Loucy (cell line): ENCODE data around the gene IBA57.

ENCODE experiments used
- H2AFZ ChIP-seq: fragments of 200-600 bp; sonication (generic); 2 replicates; pipeline ENCODE4 v1.6.0; 2016; ENCODE audit warnings: antibody characterized with exemption, mild to moderate bottlenecking, low read length, moderate library complexity
- H3F3A ChIP-seq: fragments of 200-600 bp; 2 replicates; pipeline ENCODE4 v1.6.0; 2016; ENCODE audit warnings: antibody characterized with exemption, low read depth, mild to moderate bottlenecking
- H3K27me3 ChIP-seq: fragments of 200-600 bp; sonication (generic); 2 replicates; pipeline ENCODE4 v1.6.1; 2014; ENCODE audit warnings: low read length, mild to moderate bottlenecking; ENCODE audit not compliant: insufficient read depth, poor library complexity, severe bottlenecking
- H3K36me3 ChIP-seq: fragments of 200-600 bp; sonication (generic); 2 replicates; pipeline ENCODE4 v1.6.1; 2016; ENCODE audit warnings: low read length; ENCODE audit not compliant: insufficient read depth
- H3K4me1 ChIP-seq: fragments of 200-600 bp; sonication (generic); 2 replicates; pipeline ENCODE4 v1.5.1; 2014; ENCODE audit warnings: low read length, mild to moderate bottlenecking; ENCODE audit not compliant: insufficient read depth, poor library complexity, severe bottlenecking
- H3K4me2 ChIP-seq: fragments of 200-600 bp; sonication (generic); 2 replicates; pipeline ENCODE4 v1.6.0; 2014; ENCODE audit warnings: antibody characterized with exemption, low read length, low read depth, mild to moderate bottlenecking; ENCODE audit not compliant: poor library complexity, severe bottlenecking
- H3K4me3 ChIP-seq: fragments of 200-600 bp; sonication (generic); 2 replicates; pipeline ENCODE4 v1.5.1; 2014; ENCODE audit warnings: low read length, mild to moderate bottlenecking, mixed read lengths; ENCODE audit not compliant: poor library complexity, severe bottlenecking
- H3K79me2 ChIP-seq: fragments of 200-600 bp; sonication (generic); 2 replicates; pipeline ENCODE4 v1.6.1; 2014; ENCODE audit warnings: low read length; ENCODE audit not compliant: insufficient read depth
- H3K9ac ChIP-seq: fragments of 200-600 bp; sonication (generic); 2 replicates; pipeline ENCODE4 v1.6.0; 2014; ENCODE audit warnings: mild to moderate bottlenecking, low read depth, low read length, moderate library complexity; ENCODE audit not compliant: poor library complexity, severe bottlenecking
- H3K9me2 ChIP-seq: fragments of 200-600 bp; sonication (generic); replicated peaks from 2 replicates; pipeline ENCODE4 v1.6.1; 2016; ENCODE audit warnings: low read depth, low read length, mixed read lengths
- H3K9me3 ChIP-seq: fragments of 200-600 bp; sonication (generic); 2 replicates; pipeline ENCODE4 v1.6.1; 2014; ENCODE audit warnings: mild to moderate bottlenecking, antibody characterized with exemption, low read length, low read depth; ENCODE audit not compliant: insufficient read depth
- H4K20me1 ChIP-seq: fragments of 200-600 bp; sonication (generic); 2 replicates; pipeline ENCODE4 v1.6.0; 2014; ENCODE audit warnings: antibody characterized with exemption, low read length, mild to moderate bottlenecking; ENCODE audit not compliant: insufficient read depth, poor library complexity, severe bottlenecking
- EZH2phosphoT487 ChIP-seq: fragments of 200-600 bp; IDR thresholded peaks from 2 replicates; pipeline ENCODE4 v1.6.1; 2018; ENCODE audit warnings: antibody characterized with exemption, mild to moderate bottlenecking, moderate library complexity, borderline replicate concordance
- TF ChIP-seq, protein P1 (sequence below): fragments of 200-600 bp; sonication (generic); conservative IDR thresholded peaks from 2 replicates; pipeline ENCODE4 v1.5.1; 2014; ENCODE audit warnings: mild to moderate bottlenecking, antibody characterized with exemption, low read length

IBA57 gene

DNA sequence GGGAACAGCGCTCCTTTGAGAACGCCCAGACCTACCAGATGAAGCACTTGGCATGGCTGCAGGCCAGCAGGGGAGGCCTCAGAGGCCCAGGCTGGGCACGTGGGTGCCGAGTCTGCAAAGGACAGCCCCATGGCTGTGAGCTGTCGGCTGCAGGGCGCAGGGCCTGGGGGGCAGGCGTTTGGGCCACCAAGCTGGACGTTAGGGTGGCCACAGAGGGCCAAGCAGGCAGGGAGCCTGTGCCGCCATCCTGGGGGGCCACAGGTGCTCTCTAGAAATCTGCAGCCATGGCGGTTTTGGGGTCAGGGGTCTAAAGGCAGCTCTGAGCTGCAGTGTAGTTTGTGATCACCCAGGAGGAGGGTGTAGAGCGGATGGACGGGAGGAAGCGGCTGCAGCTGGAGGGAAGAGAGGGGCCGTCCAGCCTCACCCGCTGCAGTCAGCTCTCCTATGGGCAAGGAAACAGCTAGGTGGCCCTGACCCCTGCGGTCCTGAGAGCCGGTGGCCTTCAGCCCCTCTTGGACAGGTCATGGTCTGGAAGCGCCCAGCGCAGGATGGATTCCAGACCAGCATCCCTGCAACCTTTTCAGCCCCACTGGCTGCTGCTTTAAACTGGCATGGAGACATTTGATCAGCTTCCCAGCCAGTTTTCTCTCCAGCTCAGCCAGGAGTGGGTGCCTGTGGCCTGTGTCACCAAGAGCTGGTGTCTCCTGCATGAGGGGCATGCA is 11.0 kb downstream of the IBA57 start:
- Histone ChIP-seq H3K9ac (no peak overlapping the region), H3K9me2 (no peaks in the 10 kb centered on the region), H4K20me1 (no peaks in the 10 kb centered on the region), H3K79me2 (peaks cover 11% of the 10 kb centered on the region; the same call in 1 of the 2 replicates), H3K36me3 (peaks cover 17% of the 10 kb centered on the region; the same call in 1 of the 2 replicates), H3K4me3 (no peak overlapping the region), H3K27me3 (no peaks in the 10 kb centered on the region), H3K4me1 (no peaks in the 10 kb centered on the region), H3K4me2 (no peak overlapping the region), H3F3A (no peaks in the 10 kb centered on the region), H2AFZ (no peak overlapping the region), H3K9me3 (no peaks in the 10 kb centered on the region)
- TF ChIP-seq EZH2phosphoT487, result no peak

DNA sequence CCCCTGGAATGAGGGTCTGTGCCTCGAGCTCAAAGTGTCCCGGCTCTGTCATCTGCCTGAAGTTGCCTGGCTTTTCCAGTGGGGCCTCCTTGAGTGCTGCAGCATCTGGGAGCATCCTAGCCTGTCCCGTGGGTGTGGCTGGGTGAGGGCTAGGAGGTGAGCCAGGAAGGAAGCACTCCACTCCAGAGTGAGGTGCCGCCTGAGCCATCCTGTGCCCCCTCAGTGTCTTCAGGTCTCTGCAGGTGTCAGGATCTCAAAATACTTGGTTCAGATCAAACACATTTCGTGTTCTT is 11.5 kb downstream of the IBA57 start:
- no peak for TF ChIP-seq EZH2phosphoT487
- TF ChIP-seq, protein P1, sequence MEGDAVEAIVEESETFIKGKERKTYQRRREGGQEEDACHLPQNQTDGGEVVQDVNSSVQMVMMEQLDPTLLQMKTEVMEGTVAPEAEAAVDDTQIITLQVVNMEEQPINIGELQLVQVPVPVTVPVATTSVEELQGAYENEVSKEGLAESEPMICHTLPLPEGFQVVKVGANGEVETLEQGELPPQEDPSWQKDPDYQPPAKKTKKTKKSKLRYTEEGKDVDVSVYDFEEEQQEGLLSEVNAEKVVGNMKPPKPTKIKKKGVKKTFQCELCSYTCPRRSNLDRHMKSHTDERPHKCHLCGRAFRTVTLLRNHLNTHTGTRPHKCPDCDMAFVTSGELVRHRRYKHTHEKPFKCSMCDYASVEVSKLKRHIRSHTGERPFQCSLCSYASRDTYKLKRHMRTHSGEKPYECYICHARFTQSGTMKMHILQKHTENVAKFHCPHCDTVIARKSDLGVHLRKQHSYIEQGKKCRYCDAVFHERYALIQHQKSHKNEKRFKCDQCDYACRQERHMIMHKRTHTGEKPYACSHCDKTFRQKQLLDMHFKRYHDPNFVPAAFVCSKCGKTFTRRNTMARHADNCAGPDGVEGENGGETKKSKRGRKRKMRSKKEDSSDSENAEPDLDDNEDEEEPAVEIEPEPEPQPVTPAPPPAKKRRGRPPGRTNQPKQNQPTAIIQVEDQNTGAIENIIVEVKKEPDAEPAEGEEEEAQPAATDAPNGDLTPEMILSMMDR, result no peak
- H4K20me1 ChIP-seq, result no peaks in the 10 kb centered on the region
- no peaks in the 10 kb centered on the region for H3F3A ChIP-seq
- H3K4me3 ChIP-seq, result no peak overlapping the region
- no peak overlapping the region for H3K4me2 ChIP-seq
- no peaks in the 10 kb centered on the region for H3K4me1 ChIP-seq
- no peak overlapping the region for H2AFZ ChIP-seq
- H3K9ac ChIP-seq, result no peak overlapping the region
- H3K36me3 ChIP-seq, result peaks cover 17% of the 10 kb centered on the region; the same call in 1 of the 2 replicates
- H3K79me2 ChIP-seq, result peaks cover 8% of the 10 kb centered on the region; the same call in 1 of the 2 replicates
- H3K27me3 ChIP-seq, result no peaks in the 10 kb centered on the region
- H3K9me2 ChIP-seq, result no peaks in the 10 kb centered on the region
- H3K9me3 ChIP-seq, result no peaks in the 10 kb centered on the region

DNA sequence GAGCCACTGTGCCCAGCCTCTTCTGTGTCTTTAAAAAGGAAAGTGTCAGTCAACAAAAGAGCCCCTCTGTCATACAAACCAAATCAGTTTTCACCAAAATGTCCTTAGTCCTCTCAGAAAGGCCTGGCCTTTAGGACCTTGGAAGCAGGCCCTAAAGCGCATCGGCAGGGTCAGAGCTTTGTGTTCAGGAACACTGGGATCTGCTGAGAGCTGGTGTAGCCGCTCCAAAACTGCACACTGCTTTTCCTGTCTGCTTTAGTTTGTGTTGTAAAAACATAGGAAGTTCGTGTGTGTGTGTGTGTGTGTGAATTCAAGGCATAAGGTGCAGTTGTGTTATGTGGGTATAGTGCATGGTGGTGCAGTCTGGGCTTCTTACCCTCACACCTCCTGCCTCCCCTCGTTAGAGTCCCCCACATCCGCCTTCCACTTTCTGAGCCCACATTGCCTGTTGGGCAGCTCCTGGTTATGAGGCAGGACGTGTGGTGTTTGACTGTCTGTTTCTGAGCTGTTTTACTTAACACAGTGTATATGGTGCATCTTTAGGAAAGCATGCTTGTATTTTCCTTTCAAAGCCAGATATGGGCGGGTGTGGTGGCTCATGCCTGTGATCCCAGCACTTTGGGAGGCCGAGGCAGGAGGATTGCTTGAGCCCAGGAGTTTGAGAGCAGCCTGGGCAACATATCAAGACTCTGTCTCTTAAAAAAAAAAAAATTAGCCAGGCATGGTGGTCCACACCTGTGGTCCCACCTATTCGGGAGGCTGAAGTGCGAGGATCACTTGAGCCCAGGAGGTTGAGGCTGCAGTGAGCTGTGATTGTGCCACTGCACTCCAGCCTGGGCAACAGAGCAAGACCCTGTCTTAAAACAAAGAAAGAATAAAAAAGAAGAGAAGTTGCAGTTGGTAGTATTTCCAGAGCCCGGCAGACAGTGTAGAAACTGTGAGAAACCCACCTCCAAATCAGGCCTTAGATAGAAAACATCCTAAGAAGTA is 12.4 kb downstream of the IBA57 start:
- H3K9me2 ChIP-seq, result no peaks in the 10 kb centered on the region
- TF ChIP-seq, protein P1, result no peak
- TF ChIP-seq EZH2phosphoT487, result no peak
- no peak overlapping the region for H2AFZ ChIP-seq
- H3F3A ChIP-seq, result no peaks in the 10 kb centered on the region
- no peak overlapping the region for H3K4me2 ChIP-seq
- no peak overlapping the region for H3K9ac ChIP-seq
- no peaks in the 10 kb centered on the region for H4K20me1 ChIP-seq
- no peaks in the 10 kb centered on the region for H3K9me3 ChIP-seq
- H3K36me3 ChIP-seq, result peaks cover 17% of the 10 kb centered on the region; the same call in 1 of the 2 replicates
- H3K4me3 ChIP-seq, result no peak overlapping the region
- peaks cover 5% of the 10 kb centered on the region; the same call in 1 of the 2 replicates for H3K79me2 ChIP-seq
- no peaks in the 10 kb centered on the region for H3K4me1 ChIP-seq
- no peaks in the 10 kb centered on the region for H3K27me3 ChIP-seq
